HUES64 (cell line): ENCODE data around the gene SPSB1.

Source experiments
- H3K27ac ChIP-seq: 2 replicates; pipeline ENCODE4 v1.7.0; 2013; ENCODE audit warnings: low read depth, low read length, inconsistent platforms
- H3K27me3 ChIP-seq: 2 replicates; pipeline ENCODE4 v1.6.1; 2013; ENCODE audit warnings: mild to moderate bottlenecking, low read length; ENCODE audit not compliant: insufficient read depth
- H3K36me3 ChIP-seq: 2 replicates; pipeline ENCODE4 v1.6.1; 2013; ENCODE audit warnings: mild to moderate bottlenecking, low read length; ENCODE audit not compliant: insufficient read depth
- H3K4me1 ChIP-seq: 2 replicates; pipeline ENCODE4 v1.6.1; 2013; ENCODE audit warnings: mild to moderate bottlenecking, low read length, moderate library complexity; ENCODE audit not compliant: insufficient read depth
- H3K4me3 ChIP-seq: 2 replicates; pipeline ENCODE4 v1.5.1; 2013; ENCODE audit warnings: mild to moderate bottlenecking, low read length, moderate library complexity
- H3K9ac ChIP-seq: 2 replicates; pipeline ENCODE4 v1.6.1; 2013; ENCODE audit warnings: mild to moderate bottlenecking, low read depth, low read length
- H3K9me3 ChIP-seq: 2 replicates; pipeline ENCODE4 v1.6.1; 2013; ENCODE audit warnings: low read depth, low read length; ENCODE audit not compliant: insufficient read depth
- WGBS: fragments of 150-250, 120-280 bp; methylation state at CpG from one replicate; pipeline ENCODE4 v1.1.7; 2013; ENCODE audit warnings: missing lambda C conversion rate; 5-methylcytosine and 5-hydroxymethylcytosine counted together

SPSB1 gene

DNA sequence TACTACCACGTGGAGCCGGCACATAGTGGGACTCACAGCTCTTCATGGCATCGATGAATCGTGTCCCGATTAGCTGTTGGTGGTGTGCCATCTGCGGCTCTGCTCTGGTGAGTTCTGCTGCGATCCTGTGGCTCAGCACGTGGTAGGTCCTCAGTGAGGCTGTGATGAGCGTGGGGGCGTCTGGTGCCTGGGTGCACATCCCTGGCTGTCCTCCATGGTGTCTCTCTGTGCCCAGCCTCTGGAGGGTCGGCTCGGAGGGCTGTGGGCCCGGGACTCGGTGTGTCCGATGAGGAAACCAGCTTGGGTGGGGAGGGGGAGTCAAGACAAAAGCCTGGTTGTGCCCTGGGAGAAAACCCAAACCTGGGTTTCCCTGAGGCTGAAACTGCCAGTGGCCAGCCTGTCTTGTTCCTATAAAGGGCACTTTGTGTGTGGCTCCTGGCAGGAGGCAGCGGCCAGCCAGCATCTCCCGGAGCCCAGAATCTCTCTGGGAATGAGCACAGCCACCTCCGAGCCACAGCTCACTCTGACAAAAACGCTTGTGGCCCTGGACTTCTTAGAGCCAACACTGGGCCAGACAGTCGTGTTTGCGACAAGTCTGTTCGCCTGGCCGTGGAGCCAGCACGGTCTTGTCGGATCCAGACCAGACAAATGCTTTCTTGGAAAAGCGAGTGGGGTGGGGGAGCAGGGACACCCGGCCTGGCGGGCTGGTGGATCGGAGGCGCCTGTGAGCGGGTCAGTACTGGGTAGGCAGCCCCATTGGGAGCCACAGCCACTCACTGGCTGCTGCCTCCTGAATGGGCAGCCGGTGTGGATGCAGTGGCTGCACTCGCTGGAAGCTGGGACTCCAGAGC, 31.8 kb downstream of the SPSB1 start:
- H3K4me1 ChIP-seq = peaks cover 23% of the 10 kb centered on the region
- no peak overlapping the region for H3K4me3 ChIP-seq
- H3K27me3 ChIP-seq = no peaks in the 10 kb centered on the region
- peak overlapping the region; percentile 30; the same call in 1 of the 2 replicates for H3K9ac ChIP-seq
- H3K36me3 ChIP-seq = no peaks in the 10 kb centered on the region
- WGBS = 92% methylated on average over 33 of the region's 33 CpGs
- H3K27ac ChIP-seq = no peak overlapping the region
- H3K9me3 ChIP-seq = no peaks in the 10 kb centered on the region

DNA sequence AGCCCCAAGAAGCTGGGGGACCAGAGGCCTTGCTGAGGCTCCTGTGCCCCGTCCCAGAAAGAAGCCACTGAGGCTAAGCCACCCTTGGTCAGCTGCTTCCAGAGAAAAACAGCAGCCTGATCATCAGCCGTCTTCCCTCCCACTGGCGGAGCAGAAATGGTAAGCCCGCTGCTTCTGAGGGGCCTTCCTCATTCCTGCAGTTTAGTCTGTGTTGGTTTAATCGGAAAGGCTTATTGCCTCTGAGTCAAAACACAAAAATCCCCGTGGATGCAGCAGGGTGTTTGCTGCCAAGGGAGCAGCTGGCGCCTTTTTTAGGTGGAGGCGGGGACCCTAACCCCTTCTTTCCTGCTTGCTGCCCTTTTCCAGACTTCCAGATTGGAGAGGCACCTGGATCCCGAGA, 33.9 kb downstream of the SPSB1 start:
- H3K36me3 ChIP-seq = no peaks in the 10 kb centered on the region
- H3K27me3 ChIP-seq = no peaks in the 10 kb centered on the region
- H3K9me3 ChIP-seq = no peaks in the 10 kb centered on the region
- H3K27ac ChIP-seq = no peak overlapping the region
- H3K4me1 ChIP-seq = peaks cover 1% of the 10 kb centered on the region; the same call in 1 of the 2 replicates
- WGBS = 90% methylated on average over 9 of the region's 9 CpGs
- H3K4me3 ChIP-seq = no peak overlapping the region
- no peak overlapping the region for H3K9ac ChIP-seq

DNA sequence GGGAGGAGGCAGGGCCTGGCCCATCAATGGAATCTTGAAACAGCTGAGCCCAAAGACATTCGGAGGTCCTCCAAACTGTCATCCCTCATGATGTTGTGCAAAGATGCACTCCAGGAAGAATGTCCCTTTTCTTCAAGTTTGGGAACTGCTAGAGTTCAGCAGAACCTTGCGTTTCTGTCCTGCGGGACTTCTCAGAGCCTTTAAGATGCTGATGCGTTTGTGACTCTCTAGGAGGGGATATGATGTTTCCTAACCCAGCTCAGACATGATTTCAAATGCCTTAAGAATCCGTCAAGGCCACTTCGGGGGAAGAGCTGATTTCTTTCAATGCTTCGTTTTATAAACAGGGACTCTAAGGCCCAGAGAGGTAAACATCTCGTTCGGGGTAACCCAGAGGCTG, 35.5 kb downstream of the SPSB1 start:
- Histone ChIP-seq H3K27me3 (no peaks in the 10 kb centered on the region), H3K36me3 (no peaks in the 10 kb centered on the region), H3K4me3 (no peak overlapping the region), H3K27ac (no peak overlapping the region), H3K4me1 (no peaks in the 10 kb centered on the region), H3K9me3 (no peaks in the 10 kb centered on the region), H3K9ac (no peak overlapping the region)
- WGBS = 93% methylated on average over 9 of the region's 9 CpGs

DNA sequence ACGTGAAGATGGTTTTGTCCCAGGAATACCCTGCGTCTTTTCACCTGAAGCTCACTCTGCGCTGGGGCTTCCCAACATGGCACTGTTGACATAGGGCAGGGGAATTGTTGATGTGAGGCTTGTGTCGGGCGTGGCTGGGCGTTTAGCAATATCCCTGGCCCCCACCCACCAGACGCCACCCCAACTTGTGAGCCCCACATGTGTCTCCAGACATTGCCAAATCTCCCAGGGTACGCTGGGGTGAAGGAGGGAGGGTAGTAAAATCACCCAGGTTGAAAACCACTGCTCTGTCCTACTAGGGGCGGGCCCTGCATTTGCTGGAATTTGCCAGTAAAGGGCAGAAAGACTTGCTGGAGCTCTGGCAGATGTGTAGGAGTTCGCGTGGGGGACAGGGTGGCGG, 36.0 kb downstream of the SPSB1 start:
- no peaks in the 10 kb centered on the region for H3K27me3 ChIP-seq
- no peak overlapping the region for H3K4me3 ChIP-seq
- H3K4me1 ChIP-seq = no peaks in the 10 kb centered on the region
- H3K9ac ChIP-seq = no peak overlapping the region
- WGBS = 90% methylated on average over 12 of the region's 12 CpGs
- H3K27ac ChIP-seq = no peak overlapping the region
- H3K9me3 ChIP-seq = no peaks in the 10 kb centered on the region
- no peaks in the 10 kb centered on the region for H3K36me3 ChIP-seq

DNA sequence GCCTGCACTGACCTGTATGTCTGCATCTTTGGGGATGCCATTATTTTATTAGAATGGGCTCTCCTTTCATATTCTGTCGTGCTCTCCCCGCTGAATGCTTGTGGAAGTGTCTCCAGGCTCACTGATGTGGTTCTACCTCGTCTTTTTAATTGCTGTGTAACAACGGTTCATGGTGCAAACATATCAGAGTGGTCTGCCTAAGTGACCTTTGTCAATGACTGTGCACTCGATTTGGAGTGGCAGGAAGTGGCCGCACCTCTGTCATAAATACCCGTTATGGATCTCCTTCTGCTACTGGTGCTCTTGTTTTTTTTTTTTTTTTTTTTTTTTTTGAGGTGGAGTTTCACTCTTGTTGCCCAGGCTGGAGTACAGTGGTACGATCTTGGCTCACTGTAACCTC, 38.3 kb downstream of the SPSB1 start:
- no peaks in the 10 kb centered on the region for H3K27me3 ChIP-seq
- no peak overlapping the region for H3K27ac ChIP-seq
- no peak overlapping the region for H3K4me3 ChIP-seq
- WGBS = 95% methylated on average over 8 of the region's 8 CpGs
- no peaks in the 10 kb centered on the region for H3K36me3 ChIP-seq
- no peaks in the 10 kb centered on the region for H3K9me3 ChIP-seq
- H3K4me1 ChIP-seq = no peaks in the 10 kb centered on the region
- H3K9ac ChIP-seq = no peak overlapping the region

DNA sequence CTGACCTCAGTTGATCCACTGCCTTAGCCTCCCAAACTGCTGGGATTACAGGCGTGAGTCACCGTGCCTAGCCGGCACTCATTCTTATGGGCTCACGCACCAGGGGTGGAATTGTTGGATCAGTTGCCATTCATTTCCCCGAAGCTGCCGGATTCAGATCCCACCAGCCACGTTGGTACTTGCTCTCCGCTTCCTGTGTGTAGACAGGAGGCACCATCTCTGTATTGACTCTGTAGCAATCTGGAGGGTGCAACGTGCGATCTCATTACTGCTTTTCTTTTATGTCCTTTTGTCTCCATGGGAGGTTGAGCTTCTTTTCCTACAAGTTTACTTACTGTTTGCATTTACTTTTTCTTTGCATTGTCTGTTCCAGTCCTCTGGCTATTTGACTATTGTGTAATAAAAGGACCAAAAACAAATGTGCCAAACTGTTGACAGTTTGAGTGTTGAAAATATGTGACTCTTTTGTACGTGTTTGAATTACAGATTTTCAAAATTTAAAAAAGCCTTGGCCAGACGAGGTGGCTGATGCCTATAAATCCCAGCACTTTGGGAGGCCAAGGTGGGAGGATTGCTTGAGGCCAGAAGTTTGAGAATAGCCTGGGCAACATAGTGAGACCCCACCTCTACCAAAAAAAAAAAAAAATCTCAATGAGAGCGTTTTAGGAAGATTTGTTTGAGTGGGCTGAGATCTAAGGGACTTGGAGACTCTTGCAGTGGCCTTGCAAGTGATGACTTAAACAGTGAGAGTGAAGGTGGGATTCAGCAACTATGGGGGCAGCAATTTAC, 39.1 kb downstream of the SPSB1 start:
- no peak overlapping the region for H3K9ac ChIP-seq
- H3K9me3 ChIP-seq = no peaks in the 10 kb centered on the region
- H3K4me1 ChIP-seq = no peaks in the 10 kb centered on the region
- H3K27ac ChIP-seq = no peak overlapping the region
- WGBS = 89% methylated on average over 13 of the region's 13 CpGs
- no peaks in the 10 kb centered on the region for H3K36me3 ChIP-seq
- H3K27me3 ChIP-seq = no peaks in the 10 kb centered on the region
- no peak overlapping the region for H3K4me3 ChIP-seq

DNA sequence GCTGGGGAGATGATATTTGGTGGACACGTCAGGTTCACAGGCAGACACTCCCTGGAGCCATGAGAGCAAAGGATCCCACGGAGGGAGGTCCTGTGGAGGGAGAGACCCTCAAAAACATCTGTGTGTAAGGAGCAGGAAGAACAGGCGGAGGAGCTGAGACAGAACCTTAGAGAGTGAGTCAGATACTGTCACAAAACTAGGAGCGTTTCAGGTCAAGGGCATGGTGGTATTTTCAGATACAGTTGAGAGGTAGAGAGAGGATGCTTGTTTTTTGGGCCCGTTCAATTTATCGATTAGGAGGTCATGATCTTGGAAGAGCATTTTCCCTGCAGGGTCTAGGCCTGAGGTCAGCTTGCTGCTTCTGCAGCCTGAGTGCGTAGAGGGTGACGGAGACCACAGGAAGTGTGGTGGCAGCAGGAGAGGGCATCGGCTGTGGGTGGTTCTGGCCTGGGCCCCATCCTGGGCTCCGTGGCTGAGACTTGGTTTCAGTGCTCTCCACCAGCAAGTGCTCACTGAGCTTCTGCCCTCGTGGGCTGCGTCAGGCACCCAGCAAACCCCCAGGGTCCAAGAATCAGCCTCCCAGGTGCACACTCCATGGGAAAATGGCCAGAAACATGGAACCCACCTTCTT, 39.9 kb downstream of the SPSB1 start:
- Histone ChIP-seq H3K36me3 (no peaks in the 10 kb centered on the region), H3K27ac (no peak overlapping the region), H3K9me3 (no peaks in the 10 kb centered on the region), H3K4me3 (no peak overlapping the region), H3K9ac (no peak overlapping the region), H3K4me1 (no peaks in the 10 kb centered on the region), H3K27me3 (no peaks in the 10 kb centered on the region)
- WGBS = 94% methylated on average over 12 of the region's 12 CpGs

DNA sequence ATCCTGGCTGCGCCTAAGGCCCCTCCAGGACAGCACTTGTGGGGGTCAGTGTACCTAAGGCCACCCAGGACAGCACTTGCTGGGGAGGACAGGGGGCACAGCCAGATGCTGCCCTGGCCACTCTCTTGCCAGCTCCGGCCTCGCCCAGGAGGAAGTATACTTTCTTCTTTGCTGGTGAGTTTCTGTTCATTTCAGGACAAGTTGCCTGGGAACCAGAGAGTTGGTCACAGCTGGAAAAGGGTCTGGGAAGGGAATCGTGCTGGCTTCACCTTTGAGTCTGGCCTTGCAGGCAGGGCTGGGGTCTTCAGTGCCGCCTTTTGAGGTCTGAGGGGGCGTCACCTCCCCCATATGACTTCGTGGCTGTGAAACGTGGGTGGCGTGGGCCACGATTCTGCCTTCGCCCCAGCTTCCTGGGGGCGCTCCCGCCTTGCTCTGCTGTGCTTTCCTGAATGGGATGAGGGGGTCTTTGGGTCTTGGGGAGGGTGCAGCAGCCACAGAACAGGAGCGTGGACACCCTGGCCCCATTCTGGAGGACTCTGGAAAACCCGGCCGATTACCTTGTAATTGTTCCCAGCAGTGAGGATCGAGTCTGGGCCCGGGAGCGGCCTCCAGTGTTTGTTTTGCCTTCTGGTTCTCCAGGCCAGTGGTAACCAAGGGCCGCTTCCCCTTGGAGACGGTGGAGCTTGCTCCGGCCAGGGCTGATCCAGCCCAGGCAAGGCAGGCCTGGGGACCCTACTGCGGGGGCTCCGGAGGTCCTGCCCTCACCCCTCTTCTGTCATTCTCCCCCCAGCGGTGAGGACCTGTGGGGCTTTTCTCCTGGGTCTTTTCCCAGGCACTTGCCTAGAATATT, 45.9 kb downstream of the SPSB1 start:
- Histone ChIP-seq H3K9ac (no peak overlapping the region), H3K9me3 (no peaks in the 10 kb centered on the region; the same call in 1 of the 2 replicates), H3K27ac (peak overlapping the region; percentile 25; the same call in 1 of the 2 replicates)

DNA sequence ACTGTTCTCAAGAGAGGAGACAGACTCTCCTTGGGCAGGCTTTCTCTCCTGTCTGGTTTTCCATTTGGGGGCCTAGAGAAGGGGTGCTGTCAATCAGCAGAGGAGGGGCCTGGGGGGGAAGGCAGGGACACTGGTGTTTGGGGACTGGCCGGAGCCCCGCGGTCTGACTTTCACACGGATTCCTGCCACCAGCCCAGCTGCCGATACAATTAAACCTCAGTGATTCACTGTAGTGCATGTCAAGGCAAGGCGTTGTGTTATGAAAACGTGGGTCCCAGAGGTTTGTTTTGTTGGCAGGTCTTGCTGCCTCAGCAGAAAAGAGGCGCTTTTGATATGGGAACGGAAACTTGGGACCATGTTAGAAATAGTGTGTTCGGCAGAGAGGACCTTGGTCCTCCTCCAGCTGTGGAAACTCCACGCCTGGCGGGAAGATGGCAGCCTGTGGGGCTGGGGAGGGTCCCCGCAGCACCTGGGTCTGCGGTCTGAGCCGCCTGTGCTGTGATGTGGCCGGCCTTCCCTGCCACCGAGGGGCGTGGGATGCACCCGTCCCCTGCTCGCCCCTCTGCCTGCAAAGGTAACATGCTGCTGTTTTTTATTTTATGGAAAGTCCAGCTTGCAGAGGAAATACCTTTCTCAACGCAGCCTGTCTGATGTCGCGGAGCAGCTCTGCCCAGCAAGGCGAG, 47.6 kb downstream of the SPSB1 start:
- Histone ChIP-seq H3K36me3 (no peaks in the 10 kb centered on the region), H3K27me3 (no peaks in the 10 kb centered on the region), H3K27ac (no peak overlapping the region), H3K9me3 (no peaks in the 10 kb centered on the region; the same call in 1 of the 2 replicates), H3K9ac (no peak overlapping the region), H3K4me3 (no peak overlapping the region), H3K4me1 (no peaks in the 10 kb centered on the region)
- WGBS = 89% methylated on average over 24 of the region's 24 CpGs

More for the DNA sequence above, 45.9 kb downstream of the SPSB1 start:
- no peaks in the 10 kb centered on the region for H3K36me3 ChIP-seq
- H3K4me3 ChIP-seq = no peak overlapping the region
- no peaks in the 10 kb centered on the region for H3K27me3 ChIP-seq
- 88% methylated on average over 25 of the region's 25 CpGs for WGBS
- H3K4me1 ChIP-seq = no peaks in the 10 kb centered on the region

DNA sequence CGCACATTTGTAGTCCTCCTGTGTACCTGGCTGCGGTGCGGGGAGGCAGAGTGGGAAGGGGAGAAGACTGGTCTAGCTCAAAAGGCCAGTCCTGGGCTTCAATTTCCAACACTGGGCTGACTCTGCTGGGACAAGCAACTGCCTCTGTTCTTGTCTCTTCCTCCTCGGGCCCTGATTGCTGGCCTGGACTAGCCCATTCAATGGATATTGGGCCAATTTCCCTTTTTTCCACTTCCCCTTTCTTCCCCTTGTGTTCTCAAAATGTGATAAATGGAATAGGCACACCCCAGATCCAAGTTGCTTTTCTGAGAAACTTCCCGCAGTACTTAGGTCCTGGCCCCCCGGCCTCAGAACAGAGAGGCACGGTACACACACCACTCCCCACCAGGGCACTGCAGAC, 48.2 kb downstream of the SPSB1 start:
- no peaks in the 10 kb centered on the region for H3K27me3 ChIP-seq
- no peak overlapping the region for H3K27ac ChIP-seq
- 95% methylated on average over 7 of the region's 7 CpGs for WGBS
- H3K4me1 ChIP-seq = no peaks in the 10 kb centered on the region
- H3K36me3 ChIP-seq = no peaks in the 10 kb centered on the region
- H3K9me3 ChIP-seq = no peaks in the 10 kb centered on the region; the same call in 1 of the 2 replicates
- H3K4me3 ChIP-seq = no peak overlapping the region
- H3K9ac ChIP-seq = no peak overlapping the region
